Kidney (tissue), 14 donors: ENCODE measurements around the gene UTS2B. TPM values are rescaled to one million over a fixed set of nuclear protein-coding genes. Genes with fewer than 3 reads are reported as not detected.

Experiments used
- DNase-seq, 5 donors: peaks; one replicate each; pipeline ENCODE4 v3.0.0-alpha.2; 2013 to 2020
- FAIRE-seq: peaks from 2 replicates; lab custom pipeline; 2012; peaks lifted over from hg19 to GRCh38; lab: Jason Lieb, UNC
- H3K27ac ChIP-seq, 2 donors: one replicate each; pipeline ENCODE4 v1.7.0; 2013; ENCODE audit warnings: low read depth in 2 of 2, low read length in 2 of 2, inconsistent platforms in 1 of 2
- H3K27me3 ChIP-seq: one replicate; pipeline ENCODE4 v1.7.1; 2013; ENCODE audit warnings: low read length, inconsistent platforms; ENCODE audit not compliant: control insufficient read depth, insufficient read depth
- H3K36me3 ChIP-seq, 3 donors: one replicate each; pipeline versions ENCODE4 v1.7.0 to v1.7.1; 2013; ENCODE audit warnings: low read length in 3 of 3, control low read depth in 1 of 3, inconsistent platforms in 1 of 3; ENCODE audit not compliant: insufficient read depth in 3 of 3, control insufficient read depth in 2 of 3
- H3K4me1 ChIP-seq, 3 donors: one replicate each; pipeline versions ENCODE4 v1.7.0 to v1.7.1; 2013; ENCODE audit warnings: low read length in 3 of 3, inconsistent platforms in 1 of 3, low read depth in 1 of 3; ENCODE audit not compliant: control insufficient read depth in 2 of 3, insufficient read depth in 2 of 3
- H3K4me3 ChIP-seq, 3 donors: one replicate each; pipeline versions ENCODE4 v1.7.0 to v1.8.1; 2013; ENCODE audit warnings: low read length in 3 of 3, control low read depth in 1 of 3, inconsistent platforms in 1 of 3
- H3K9ac ChIP-seq, 3 donors: one replicate each; pipeline versions ENCODE4 v1.7.0 to v1.7.1; 2013; ENCODE audit warnings: low read length in 3 of 3, control low read depth in 1 of 3, inconsistent platforms in 1 of 3
- H3K9me3 ChIP-seq, 3 donors: one replicate each; pipeline versions ENCODE4 v1.7.0 to v1.7.1; 2013; ENCODE audit warnings: low read length in 3 of 3, control low read depth in 1 of 3, inconsistent platforms in 1 of 3; ENCODE audit not compliant: control insufficient read depth in 2 of 3, insufficient read depth in 1 of 3
- intact Hi-C: fragments of 100-400 bp; cut with DNase I; formaldehyde crosslinking; loops from one replicate; pipeline ENCODE4 v1.11.1; 2022
- polyA plus RNA-seq: library from polyadenylated mRNA; stranded (reverse); fragments of 350-450 nt; fragmentation: Illumina TruSeq; extraction: RNeasy Lipid Tissue Mini Kit (QIAGEN cat#74804); gene quantifications from one replicate; pipeline ENCODE4 v1.2.3, GENCODE V29; 2014; ENCODE audit warnings: low read depth, low replicate concordance; ENCODE audit not compliant: insufficient read depth
- total RNA-seq: library from RNA; stranded (reverse); fragmentation: NEBNext Ultra II Directional; extraction: Animal tissue kit (Norgen Biotek cat#: 25700); gene quantifications from one replicate; pipeline ENCODE4 v1.2.1, GENCODE V29; 2021
- TF ChIP-seq, protein P1 (sequence below): IDR thresholded peaks from 3 replicates; pipeline ENCODE4 v1.5.1; 2012; ENCODE audit warnings: mild to moderate bottlenecking, moderate library complexity, borderline replicate concordance; ENCODE audit not compliant: insufficient read depth; ENCODE audit errors: extremely low read depth
- donor health status: control.
- donor health status: control.
- donor health status: control.
- donor health status: control.
- donor health status: control.
- donor health status: DM: yes; HTN: yes; CAD: no.
- donor health status: Normal renal cell carcinoma (clear cell type).

The UTS2B gene
- total and polyA plus RNA-seq, 2 donors from 2014 or later: 0.41 TPM; not detected in 1

DNA sequence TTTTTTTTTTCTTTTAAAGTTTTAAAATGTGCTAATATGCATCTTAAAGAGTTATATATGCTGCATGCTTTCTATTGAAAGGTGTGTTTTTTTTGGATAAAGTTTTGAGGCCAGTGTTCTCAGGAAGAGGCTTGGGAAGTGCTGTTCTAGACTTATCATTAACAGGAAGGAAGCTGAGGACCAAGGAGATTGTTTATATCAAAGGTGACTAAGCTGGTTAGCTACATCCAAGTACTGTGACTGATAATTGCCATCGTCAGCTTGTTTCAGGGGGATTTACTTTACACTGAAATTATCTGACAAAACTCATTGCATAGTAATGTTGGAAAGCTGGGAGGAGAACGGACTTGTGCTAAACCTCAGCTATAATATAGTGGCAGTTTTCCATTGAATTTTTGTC is 36.3 kb upstream of the UTS2B start:
- intact Hi-C loops: no loop called here
- FAIRE-seq (no peak), DNase-seq (no peak)
- no peak overlapping the region for H3K4me3 ChIP-seq
- H3K9ac ChIP-seq: no peak overlapping the region
- peaks cover 3 to 21% (median 9%) of the 10 kb centered on the region in 3 donors for H3K36me3 ChIP-seq
- H3K27me3 ChIP-seq: no peaks in the 10 kb centered on the region
- TF ChIP-seq, protein P1, sequence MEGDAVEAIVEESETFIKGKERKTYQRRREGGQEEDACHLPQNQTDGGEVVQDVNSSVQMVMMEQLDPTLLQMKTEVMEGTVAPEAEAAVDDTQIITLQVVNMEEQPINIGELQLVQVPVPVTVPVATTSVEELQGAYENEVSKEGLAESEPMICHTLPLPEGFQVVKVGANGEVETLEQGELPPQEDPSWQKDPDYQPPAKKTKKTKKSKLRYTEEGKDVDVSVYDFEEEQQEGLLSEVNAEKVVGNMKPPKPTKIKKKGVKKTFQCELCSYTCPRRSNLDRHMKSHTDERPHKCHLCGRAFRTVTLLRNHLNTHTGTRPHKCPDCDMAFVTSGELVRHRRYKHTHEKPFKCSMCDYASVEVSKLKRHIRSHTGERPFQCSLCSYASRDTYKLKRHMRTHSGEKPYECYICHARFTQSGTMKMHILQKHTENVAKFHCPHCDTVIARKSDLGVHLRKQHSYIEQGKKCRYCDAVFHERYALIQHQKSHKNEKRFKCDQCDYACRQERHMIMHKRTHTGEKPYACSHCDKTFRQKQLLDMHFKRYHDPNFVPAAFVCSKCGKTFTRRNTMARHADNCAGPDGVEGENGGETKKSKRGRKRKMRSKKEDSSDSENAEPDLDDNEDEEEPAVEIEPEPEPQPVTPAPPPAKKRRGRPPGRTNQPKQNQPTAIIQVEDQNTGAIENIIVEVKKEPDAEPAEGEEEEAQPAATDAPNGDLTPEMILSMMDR: no peak
- H3K4me1 ChIP-seq: no peaks in the 10 kb centered on the region
- no peak overlapping the region for H3K27ac ChIP-seq
- no peaks in the 10 kb centered on the region for H3K9me3 ChIP-seq

DNA sequence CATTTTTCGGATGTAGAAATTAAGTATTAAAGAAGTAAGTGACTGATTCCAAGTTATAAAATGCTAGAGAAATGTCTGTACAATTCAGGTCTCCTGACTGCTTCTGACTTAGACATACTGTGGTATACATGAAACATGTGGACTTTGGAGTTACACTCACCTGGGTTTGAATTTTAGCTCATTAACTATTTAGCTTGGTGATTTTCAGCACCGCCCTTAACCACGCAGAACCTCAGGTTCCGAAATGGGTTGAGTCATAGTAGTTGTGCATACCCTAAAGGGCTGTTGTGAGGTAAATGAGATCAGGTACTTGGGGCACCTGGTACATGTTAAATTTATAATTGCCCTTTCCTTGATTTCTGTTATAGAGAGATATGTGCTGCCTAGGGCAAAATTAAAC is 32.9 kb upstream of the UTS2B start:
- intact Hi-C loops: no loop called here
- Histone ChIP-seq H3K36me3 (peaks cover 8 to 37% (median 9%) of the 10 kb centered on the region in 3 donors), H3K9me3 (no peaks in the 10 kb centered on the region), H3K4me1 (no peaks in the 10 kb centered on the region), H3K27me3 (no peaks in the 10 kb centered on the region), H3K9ac (no peak overlapping the region), H3K4me3 (no peak overlapping the region), H3K27ac (no peak overlapping the region)
- TF ChIP-seq, protein P1: no peak
- DNase-seq (no peak), FAIRE-seq (no peak)

- H3K4me1 ChIP-seq: no peaks in the 10 kb centered on the region
- intact Hi-C loops: no loop called here
- peaks cover 8 to 43% (median 12%) of the 10 kb centered on the region in 3 donors for H3K36me3 ChIP-seq
- H3K27ac ChIP-seq: no peak overlapping the region
- no peak overlapping the region for H3K9ac ChIP-seq
- no peak for DNase-seq
- TF ChIP-seq, protein P1: no peak
- FAIRE-seq: no peak
- H3K9me3 ChIP-seq: no peaks in the 10 kb centered on the region
- no peak overlapping the region for H3K4me3 ChIP-seq
- no peaks in the 10 kb centered on the region for H3K27me3 ChIP-seq
Observed at GRCh38 chr3:191362524-191363090, 32.3 kb upstream of the UTS2B start.

- DNase-seq: no peak
- no peaks in the 10 kb centered on the region for H3K27me3 ChIP-seq
- peaks cover 8 to 43% (median 12%) of the 10 kb centered on the region in 3 donors for H3K36me3 ChIP-seq
Observed at GRCh38 chr3:191362037-191362436, 31.7 kb upstream of the UTS2B start.

More at GRCh38 chr3:191362037-191362436, 31.7 kb upstream of the UTS2B start:
- TF ChIP-seq, protein P1: no peak
- Histone ChIP-seq H3K9ac (no peak overlapping the region), H3K4me3 (no peak overlapping the region), H3K27ac (no peak overlapping the region), H3K4me1 (no peaks in the 10 kb centered on the region), H3K9me3 (no peaks in the 10 kb centered on the region)
- intact Hi-C loops: no loop called here
- FAIRE-seq: no peak
